Inferior parietal cortex (tissue), 1 donor: Measurements from ENCODE around the gene GLI2.

Source experiments
- DNase-seq: peaks from one replicate; pipeline ENCODE4 v3.0.0-alpha.2; 2016; ENCODE audit errors: extremely low spot score

Gene GLI2

GRCh38 chr2:120754067-120754960 is 18.6 kb downstream of the GLI2 start:
- DNase-seq, result no peak

- peak; percentile 26 for DNase-seq
Measured at GRCh38 chr2:120758181-120759144, 22.8 kb downstream of the GLI2 start.

- DNase-seq, result no peak
Measured at GRCh38 chr2:120759543-120760331, 24.1 kb downstream of the GLI2 start.

GRCh38 chr2:120760446-120761135 is 24.9 kb downstream of the GLI2 start:
- DNase-seq, result no peak

- no peak for DNase-seq
Measured at GRCh38 chr2:120761164-120761861, 25.6 kb downstream of the GLI2 start.

GRCh38 chr2:120761911-120762310 is 26.2 kb downstream of the GLI2 start:
- no peak for DNase-seq

GRCh38 chr2:120762341-120763061 is 26.8 kb downstream of the GLI2 start:
- no peak for DNase-seq

GRCh38 chr2:120763508-120763907 is 27.8 kb downstream of the GLI2 start:
- no peak for DNase-seq

GRCh38 chr2:120763931-120764330 is 28.3 kb downstream of the GLI2 start:
- no peak for DNase-seq

GRCh38 chr2:120764492-120764891 is 28.8 kb downstream of the GLI2 start:
- no peak for DNase-seq

GRCh38 chr2:120764991-120765677 is 29.5 kb downstream of the GLI2 start:
- no peak for DNase-seq

GRCh38 chr2:120765678-120766469 is 30.2 kb downstream of the GLI2 start:
- DNase-seq, result no peak

GRCh38 chr2:120766470-120767351 is 31.0 kb downstream of the GLI2 start:
- no peak for DNase-seq

GRCh38 chr2:120767486-120768005 is 31.9 kb downstream of the GLI2 start:
- no peak for DNase-seq

GRCh38 chr2:120768112-120769048 is 32.7 kb downstream of the GLI2 start:
- no peak for DNase-seq
